Neural progenitor cell (in vitro differentiated cells): ENCODE data around the gene GOLGA8B. TPM values are rescaled to one million over a fixed set of nuclear protein-coding genes. Genes with fewer than 3 reads are reported as not detected.

ENCODE experiments used
- DNase-seq: peaks from one replicate; pipeline ENCODE4 v3.0.0-alpha.2; 2016; ENCODE audit warnings: low spot score
- H2AFZ ChIP-seq: fragments of 200-600 bp; sonication (generic); replicated peaks from 2 replicates; pipeline ENCODE4 v1.6.1; 2016; ENCODE audit warnings: antibody characterized with exemption
- H3F3A ChIP-seq: fragments of 200-600 bp; sonication (generic); 2 replicates; pipeline ENCODE4 v1.6.1; 2016; ENCODE audit warnings: antibody characterized with exemption, low read depth
- H3K27ac ChIP-seq: fragments of 200-600 bp; sonication (generic); 2 replicates; pipeline ENCODE4 v1.5.1; 2016; ENCODE audit warnings: mild to moderate bottlenecking
- H3K27me3 ChIP-seq: fragments of 200-600 bp; sonication (generic); 2 replicates; pipeline ENCODE4 v1.6.1; 2016; ENCODE audit warnings: mild to moderate bottlenecking, moderate library complexity
- H3K36me3 ChIP-seq: fragments of 200-600 bp; sonication (generic); 2 replicates; pipeline ENCODE4 v1.5.1; 2016
- H3K4me1 ChIP-seq: fragments of 200-600 bp; sonication (generic); 2 replicates; pipeline ENCODE4 v1.6.1; 2016; ENCODE audit warnings: mixed run types
- H3K4me2 ChIP-seq: fragments of 200-600 bp; sonication (generic); 2 replicates; pipeline ENCODE4 v1.6.1; 2016
- H3K4me3 ChIP-seq: fragments of 200-600 bp; sonication (generic); 2 replicates; pipeline ENCODE4 v1.5.1; 2016
- H3K79me2 ChIP-seq: fragments of 200-600 bp; sonication (generic); 2 replicates; pipeline ENCODE4 v1.6.1; 2016; ENCODE audit warnings: low read depth
- H3K9ac ChIP-seq: fragments of 200-600 bp; sonication (generic); 2 replicates; pipeline ENCODE4 v1.6.1; 2016
- H3K9me3 ChIP-seq: fragments of 200-600 bp; sonication (generic); 2 replicates; pipeline ENCODE4 v1.5.1; 2016; ENCODE audit warnings: low read depth
- H4K20me1 ChIP-seq: fragments of 200-600 bp; sonication (generic); 2 replicates; pipeline ENCODE4 v1.6.1; 2016; ENCODE audit warnings: low read depth
- H3K27ac Mint-ChIP-seq: 3 replicates; pipeline ENCODE4 v1.8.0; 2021; ENCODE audit warnings: mixed read lengths
- H3K27me3 Mint-ChIP-seq: 2 replicates; pipeline ENCODE4 v1.8.0; 2022; ENCODE audit warnings: low read depth, mild to moderate bottlenecking, inconsistent platforms, moderate library complexity, mixed read lengths; ENCODE audit not compliant: insufficient read depth
- H3K36me3 Mint-ChIP-seq: 3 replicates; pipeline ENCODE4 v1.8.0; 2021; ENCODE audit warnings: mixed read lengths
- H3K4me1 Mint-ChIP-seq: 3 replicates; pipeline ENCODE4 v1.8.0; 2021; ENCODE audit warnings: mixed read lengths
- H3K4me3 Mint-ChIP-seq: 3 replicates; pipeline ENCODE4 v1.8.0; 2021; ENCODE audit warnings: mild to moderate bottlenecking, moderate library complexity, mixed read lengths
- H3K9me3 Mint-ChIP-seq: 3 replicates; pipeline ENCODE4 v1.8.0; 2020; ENCODE audit warnings: mixed read lengths
- EZH2 ChIP-seq: fragments of 200-600 bp; sonication (generic); IDR thresholded peaks from 2 replicates; pipeline ENCODE4 v1.6.1; 2017; ENCODE audit warnings: antibody characterized with exemption, mild to moderate bottlenecking, moderate library complexity
- EZH2phosphoT487 ChIP-seq: fragments of 200-600 bp; sonication (generic); IDR thresholded peaks from 2 replicates; pipeline ENCODE4 v1.6.1; 2017; ENCODE audit warnings: antibody characterized with exemption
- total RNA-seq: library from RNA; depleted of rRNA; stranded (reverse); fragments of >200 nt; gene quantifications from 2 replicates; pipeline ENCODE4 v1.2.3, GENCODE V29; 2015; ENCODE audit warnings: low replicate concordance
- TF ChIP-seq, protein P1 (sequence below): fragments of 200-600 bp; sonication (generic); IDR thresholded peaks from 2 replicates; pipeline ENCODE4 v1.5.1; 2017; ENCODE audit warnings: antibody characterized with exemption, mild to moderate bottlenecking

The GOLGA8B gene
- total RNA-seq, 1 donor from 2014 or later, result 83.1 TPM

DNA sequence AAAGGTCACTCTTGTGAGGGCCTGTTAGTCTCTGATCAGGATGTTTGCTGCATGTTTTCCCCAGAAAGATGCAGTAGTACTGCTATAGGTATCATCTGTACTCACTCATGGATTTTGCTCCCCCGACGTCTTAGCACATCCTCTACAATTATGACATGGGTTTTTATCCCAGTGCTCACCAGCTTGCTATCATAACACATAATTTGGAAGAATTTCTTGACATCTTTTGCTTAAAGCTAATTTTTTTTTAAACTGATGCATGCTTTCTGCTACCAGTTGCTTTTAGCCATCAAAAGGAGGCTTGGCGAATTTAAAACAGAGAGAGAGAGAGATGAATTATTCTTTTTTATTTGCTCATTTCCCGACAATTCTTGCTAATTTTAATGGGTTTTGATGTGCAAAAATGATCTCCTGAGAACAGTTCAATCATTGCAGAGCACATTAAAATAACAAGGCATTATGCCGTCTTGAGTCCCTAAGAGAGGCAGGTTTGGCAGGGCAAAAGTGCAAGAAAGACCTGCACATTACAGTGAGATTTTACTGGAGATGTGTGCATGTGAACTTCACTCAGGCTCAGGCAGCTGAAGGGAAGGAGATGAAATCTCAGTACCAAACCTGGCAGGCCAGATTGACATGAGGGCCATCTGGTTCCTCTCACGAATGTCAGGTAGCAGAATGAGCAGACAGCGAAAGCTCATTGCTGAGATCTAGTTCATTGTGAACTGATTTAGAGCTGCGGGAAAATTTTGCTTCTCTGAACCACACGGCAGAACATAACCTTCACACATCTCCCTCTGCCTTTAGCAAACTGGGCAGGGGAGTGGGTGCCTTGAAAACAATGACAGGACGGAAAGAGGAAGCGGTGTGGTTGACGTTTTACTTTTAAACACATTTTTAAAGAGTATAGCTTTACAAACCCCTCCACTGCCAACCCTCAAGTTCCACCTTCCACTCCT is 25.9 kb upstream of the GOLGA8B start:
- no peaks in the 10 kb centered on the region for H3K27me3 Mint-ChIP-seq
- no peaks in the 10 kb centered on the region for H3K9me3 Mint-ChIP-seq
- H3K4me1 ChIP-seq, result no peaks in the 10 kb centered on the region
- H3K4me1 Mint-ChIP-seq, result no peaks in the 10 kb centered on the region
- no peaks in the 10 kb centered on the region for H3F3A ChIP-seq
- H4K20me1 ChIP-seq, result no peaks in the 10 kb centered on the region
- no peak overlapping the region for H3K27ac ChIP-seq
- no peak overlapping the region for H3K27ac Mint-ChIP-seq
- no peaks in the 10 kb centered on the region for H3K27me3 ChIP-seq
- H3K79me2 ChIP-seq, result no peaks in the 10 kb centered on the region
- no peak overlapping the region for H2AFZ ChIP-seq
- DNase-seq, result no peak
- no peaks in the 10 kb centered on the region for H3K36me3 Mint-ChIP-seq
- no peak overlapping the region for H3K4me3 Mint-ChIP-seq
- H3K9ac ChIP-seq, result no peak overlapping the region
- H3K36me3 ChIP-seq, result no peaks in the 10 kb centered on the region
- no peak for TF ChIP-seq EZH2
- no peak for TF ChIP-seq EZH2phosphoT487
- TF ChIP-seq, protein P1, sequence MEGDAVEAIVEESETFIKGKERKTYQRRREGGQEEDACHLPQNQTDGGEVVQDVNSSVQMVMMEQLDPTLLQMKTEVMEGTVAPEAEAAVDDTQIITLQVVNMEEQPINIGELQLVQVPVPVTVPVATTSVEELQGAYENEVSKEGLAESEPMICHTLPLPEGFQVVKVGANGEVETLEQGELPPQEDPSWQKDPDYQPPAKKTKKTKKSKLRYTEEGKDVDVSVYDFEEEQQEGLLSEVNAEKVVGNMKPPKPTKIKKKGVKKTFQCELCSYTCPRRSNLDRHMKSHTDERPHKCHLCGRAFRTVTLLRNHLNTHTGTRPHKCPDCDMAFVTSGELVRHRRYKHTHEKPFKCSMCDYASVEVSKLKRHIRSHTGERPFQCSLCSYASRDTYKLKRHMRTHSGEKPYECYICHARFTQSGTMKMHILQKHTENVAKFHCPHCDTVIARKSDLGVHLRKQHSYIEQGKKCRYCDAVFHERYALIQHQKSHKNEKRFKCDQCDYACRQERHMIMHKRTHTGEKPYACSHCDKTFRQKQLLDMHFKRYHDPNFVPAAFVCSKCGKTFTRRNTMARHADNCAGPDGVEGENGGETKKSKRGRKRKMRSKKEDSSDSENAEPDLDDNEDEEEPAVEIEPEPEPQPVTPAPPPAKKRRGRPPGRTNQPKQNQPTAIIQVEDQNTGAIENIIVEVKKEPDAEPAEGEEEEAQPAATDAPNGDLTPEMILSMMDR, result no peak
- no peak overlapping the region for H3K4me3 ChIP-seq
- H3K9me3 ChIP-seq, result no peaks in the 10 kb centered on the region
- H3K4me2 ChIP-seq, result no peak overlapping the region

GRCh38 chr15:34608517-34608916 is 25.1 kb upstream of the GOLGA8B start:
- Mint-ChIP-seq H3K36me3 (no peaks in the 10 kb centered on the region), H3K27me3 (no peaks in the 10 kb centered on the region), H3K4me1 (no peaks in the 10 kb centered on the region), H3K27ac (no peak overlapping the region), H3K9me3 (no peaks in the 10 kb centered on the region), H3K4me3 (no peak overlapping the region)
- Histone ChIP-seq H3K27me3 (no peaks in the 10 kb centered on the region), H3K9me3 (no peaks in the 10 kb centered on the region), H3K36me3 (no peaks in the 10 kb centered on the region), H3K4me2 (no peak overlapping the region), H4K20me1 (no peaks in the 10 kb centered on the region), H2AFZ (no peak overlapping the region), H3K79me2 (no peaks in the 10 kb centered on the region), H3K9ac (no peak overlapping the region), H3K4me3 (no peak overlapping the region), H3K27ac (no peak overlapping the region), H3F3A (no peaks in the 10 kb centered on the region), H3K4me1 (no peaks in the 10 kb centered on the region)
- DNase-seq, result no peak
- no peak for TF ChIP-seq EZH2
- TF ChIP-seq, protein P1, result no peak
- TF ChIP-seq EZH2phosphoT487, result no peak

DNA sequence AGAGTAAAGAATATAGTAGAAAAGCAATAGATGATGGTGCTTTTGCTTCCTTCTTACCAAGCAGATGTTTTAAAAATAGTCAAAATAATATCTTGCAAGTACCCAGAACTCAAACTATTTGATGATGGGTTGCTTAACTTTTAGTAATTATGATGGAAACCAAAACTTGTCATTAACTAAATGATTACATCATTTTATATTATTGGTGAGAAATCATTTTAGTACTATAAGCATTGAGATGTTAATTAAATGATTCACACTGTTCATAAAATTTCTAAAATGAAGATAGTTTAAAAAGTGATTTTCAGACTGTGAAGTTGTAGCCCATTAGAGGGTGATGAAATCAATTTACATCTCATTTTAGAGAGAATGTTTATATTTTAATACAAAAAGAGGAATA is 24.4 kb upstream of the GOLGA8B start:
- no peaks in the 10 kb centered on the region for H3K4me1 ChIP-seq
- H3K4me2 ChIP-seq, result no peak overlapping the region
- H4K20me1 ChIP-seq, result no peaks in the 10 kb centered on the region
- H3K27ac Mint-ChIP-seq, result no peak overlapping the region
- no peaks in the 10 kb centered on the region for H3K27me3 ChIP-seq
- no peak overlapping the region for H3K4me3 Mint-ChIP-seq
- H2AFZ ChIP-seq, result no peak overlapping the region
- no peaks in the 10 kb centered on the region for H3K4me1 Mint-ChIP-seq
- no peak overlapping the region for H3K9ac ChIP-seq
- no peaks in the 10 kb centered on the region for H3K27me3 Mint-ChIP-seq
- no peaks in the 10 kb centered on the region for H3K79me2 ChIP-seq
- no peak overlapping the region for H3K4me3 ChIP-seq
- DNase-seq, result no peak
- H3K9me3 Mint-ChIP-seq, result no peaks in the 10 kb centered on the region
- TF ChIP-seq EZH2, result no peak
- no peak for TF ChIP-seq EZH2phosphoT487
- TF ChIP-seq, protein P1, result no peak
- H3K9me3 ChIP-seq, result no peaks in the 10 kb centered on the region
- H3F3A ChIP-seq, result no peaks in the 10 kb centered on the region
- no peaks in the 10 kb centered on the region for H3K36me3 ChIP-seq
- no peak overlapping the region for H3K27ac ChIP-seq
- H3K36me3 Mint-ChIP-seq, result no peaks in the 10 kb centered on the region
